Measurements from ENCODE around the gene SAP30BP. TPM values are rescaled to one million over a fixed set of nuclear protein-coding genes. Genes with fewer than 3 reads are reported as not detected.
A peak's percentile ranks its signal among the peaks of the same experiment; 100 is the strongest.

The SAP30BP gene
- total and polyA plus RNA-seq, 4 donors, result 43.3 to 127 (median 75.6) TPM

- H3K36me3 ChIP-seq (ENCODE audit: control insufficient read depth in 1 of 2, insufficient read depth in 2 of 2, low read length in 1 of 2), result no peaks in the 10 kb centered on the region
- intact Hi-C loops (cut with DNase I), result loop anchor here in 1 of 2 donors (5.0 kb wide), 1 partner anchor 75 kb away; no protein-coding TSS in a partner anchor
These were observed 84.7 kb downstream of the SAP30BP start for GRCh38 chr17:75751676-75752404.

GRCh38 chr17:75752405-75752709, 85.2 kb downstream of the SAP30BP start:
- ATAC-seq (ENCODE audit: low FRiP score) (no peak), DNase-seq (no peak)
- WGBS, 2 donors, result 91 to 92% methylated on average over 10 of the region's 10 CpGs
- intact Hi-C loops (cut with DNase I), result loop anchor here in 1 of 2 donors (5.0 kb wide), 1 partner anchor 75 kb away; no protein-coding TSS in a partner anchor
- no peak overlapping the region for H3K27ac ChIP-seq (ENCODE audit: low read depth in 1 of 2, low read length in 2 of 2)
- no peak overlapping the region for H3K4me3 ChIP-seq (ENCODE audit: low read length in 2 of 2)
- no peaks in the 10 kb centered on the region for H3K27me3 ChIP-seq (ENCODE audit: control insufficient read depth in 1 of 2, insufficient read depth in 2 of 2, low read length in 1 of 2)
- no peaks in the 10 kb centered on the region for H3K9me3 ChIP-seq (ENCODE audit: control insufficient read depth, low read length)
- H3K4me1 ChIP-seq (ENCODE audit: control insufficient read depth in 1 of 2, insufficient read depth in 2 of 2, low read length in 2 of 2), result no peaks in the 10 kb centered on the region
- no peaks in the 10 kb centered on the region for H3K36me3 ChIP-seq (ENCODE audit: control insufficient read depth in 1 of 2, insufficient read depth in 2 of 2, low read length in 1 of 2)

More at GRCh38 chr17:75751676-75752404, 84.7 kb downstream of the SAP30BP start:
- DNase-seq (peak; percentile 47 to 72), ATAC-seq (ENCODE audit: low FRiP score) (no peak)
- H3K9me3 ChIP-seq (ENCODE audit: control insufficient read depth, low read length), result no peaks in the 10 kb centered on the region
- WGBS, 2 donors, result 82 to 88% methylated on average over 24 of the region's 24 CpGs
- H3K4me3 ChIP-seq (ENCODE audit: low read length in 2 of 2), result no peak overlapping the region
- H3K27me3 ChIP-seq (ENCODE audit: control insufficient read depth in 1 of 2, insufficient read depth in 2 of 2, low read length in 1 of 2), result no peaks in the 10 kb centered on the region
- no peak overlapping the region for H3K27ac ChIP-seq (ENCODE audit: low read depth in 1 of 2, low read length in 2 of 2)
- H3K4me1 ChIP-seq (ENCODE audit: control insufficient read depth in 1 of 2, insufficient read depth in 2 of 2, low read length in 2 of 2), result no peaks in the 10 kb centered on the region

- ATAC-seq (ENCODE audit: low FRiP score), result no peak
- DNase-seq, result peak in 1 of 2 donors; percentile 77
- Histone ChIP-seq H3K27ac (ENCODE audit: low read depth in 1 of 2, low read length in 2 of 2) (no peak overlapping the region), H3K27me3 (ENCODE audit: control insufficient read depth in 1 of 2, insufficient read depth in 2 of 2, low read length in 1 of 2) (no peaks in the 10 kb centered on the region), H3K4me3 (ENCODE audit: low read length in 2 of 2) (no peak overlapping the region), H3K9me3 (ENCODE audit: control insufficient read depth, low read length) (no peaks in the 10 kb centered on the region), H3K4me1 (ENCODE audit: control insufficient read depth in 1 of 2, insufficient read depth in 2 of 2, low read length in 2 of 2) (no peaks in the 10 kb centered on the region), H3K36me3 (ENCODE audit: control insufficient read depth in 1 of 2, insufficient read depth in 2 of 2, low read length in 1 of 2) (no peaks in the 10 kb centered on the region)
- 71 to 72% methylated on average over 19 of the region's 19 CpGs for WGBS, 2 donors
- intact Hi-C loops (cut with DNase I), result loop anchor here in 1 of 2 donors (5.0 kb wide), 1 partner anchor 74 kb away; no protein-coding TSS in a partner anchor
These were observed 85.8 kb downstream of the SAP30BP start for GRCh38 chr17:75752802-75753513.

- Histone ChIP-seq H3K9me3 (ENCODE audit: control insufficient read depth, low read length) (no peaks in the 10 kb centered on the region), H3K27me3 (ENCODE audit: control insufficient read depth in 1 of 2, insufficient read depth in 2 of 2, low read length in 1 of 2) (no peaks in the 10 kb centered on the region), H3K27ac (ENCODE audit: low read depth in 1 of 2, low read length in 2 of 2) (no peak overlapping the region), H3K36me3 (ENCODE audit: control insufficient read depth in 1 of 2, insufficient read depth in 2 of 2, low read length in 1 of 2) (no peaks in the 10 kb centered on the region), H3K4me3 (ENCODE audit: low read length in 2 of 2) (peak overlapping the region in 1 of 2 donors; percentile 4), H3K4me1 (ENCODE audit: control insufficient read depth in 1 of 2, insufficient read depth in 2 of 2, low read length in 2 of 2) (no peaks in the 10 kb centered on the region)
- peak; percentile 62 for ATAC-seq (ENCODE audit: low FRiP score)
- intact Hi-C loops (cut with DNase I), result loop anchor here in 1 of 2 donors (5.0 kb wide), 1 partner anchor 74 kb away; no protein-coding TSS in a partner anchor
- WGBS, 2 donors, result 5% methylated on average over 47 to 76 of the region's 76 CpGs
- DNase-seq, result peak; percentile 83 to 91
These were observed 86.6 kb downstream of the SAP30BP start for GRCh38 chr17:75753514-75754377.

GRCh38 chr17:75754378-75755204, 87.5 kb downstream of the SAP30BP start:
- H3K4me1 ChIP-seq (ENCODE audit: control insufficient read depth in 1 of 2, insufficient read depth in 2 of 2, low read length in 2 of 2), result no peaks in the 10 kb centered on the region
- H3K27ac ChIP-seq (ENCODE audit: low read depth in 1 of 2, low read length in 2 of 2), result no peak overlapping the region
- no peaks in the 10 kb centered on the region for H3K27me3 ChIP-seq (ENCODE audit: control insufficient read depth in 1 of 2, insufficient read depth in 2 of 2, low read length in 1 of 2)
- intact Hi-C loops (cut with DNase I), result loop anchor here in 1 of 2 donors (5.0 kb wide), 1 partner anchor 73 kb away; no protein-coding TSS in a partner anchor
- H3K9me3 ChIP-seq (ENCODE audit: control insufficient read depth, low read length), result no peaks in the 10 kb centered on the region
- 78 to 82% methylated on average over 27 of the region's 27 CpGs for WGBS, 2 donors
- DNase-seq, result peak in 1 of 2 donors; percentile 75
- no peak for ATAC-seq (ENCODE audit: low FRiP score)
- no peak overlapping the region for H3K4me3 ChIP-seq (ENCODE audit: low read length in 2 of 2)
- no peaks in the 10 kb centered on the region for H3K36me3 ChIP-seq (ENCODE audit: control insufficient read depth in 1 of 2, insufficient read depth in 2 of 2, low read length in 1 of 2)

GRCh38 chr17:75755205-75755901, 88.2 kb downstream of the SAP30BP start:
- Histone ChIP-seq H3K4me3 (ENCODE audit: low read length in 2 of 2) (no peak overlapping the region), H3K9me3 (ENCODE audit: control insufficient read depth, low read length) (no peaks in the 10 kb centered on the region), H3K36me3 (ENCODE audit: control insufficient read depth in 1 of 2, insufficient read depth in 2 of 2, low read length in 1 of 2) (no peaks in the 10 kb centered on the region), H3K27me3 (ENCODE audit: control insufficient read depth in 1 of 2, insufficient read depth in 2 of 2, low read length in 1 of 2) (no peaks in the 10 kb centered on the region), H3K27ac (ENCODE audit: low read depth in 1 of 2, low read length in 2 of 2) (no peak overlapping the region), H3K4me1 (ENCODE audit: control insufficient read depth in 1 of 2, insufficient read depth in 2 of 2, low read length in 2 of 2) (no peaks in the 10 kb centered on the region)
- ATAC-seq (ENCODE audit: low FRiP score) (peak; percentile 5), DNase-seq (peak in 1 of 2 donors; percentile 74)
- intact Hi-C loops (cut with DNase I), result no loop called here
- WGBS, 2 donors, result 79 to 80% methylated on average over 20 of the region's 20 CpGs

- no peaks in the 10 kb centered on the region for H3K36me3 ChIP-seq (ENCODE audit: control insufficient read depth in 1 of 2, insufficient read depth in 2 of 2, low read length in 1 of 2)
These were observed 88.9 kb downstream of the SAP30BP start for GRCh38 chr17:75755990-75756389.

More at GRCh38 chr17:75755990-75756389, 88.9 kb downstream of the SAP30BP start:
- H3K4me3 ChIP-seq (ENCODE audit: low read length in 2 of 2), result no peak overlapping the region
- no peaks in the 10 kb centered on the region for H3K27me3 ChIP-seq (ENCODE audit: control insufficient read depth in 1 of 2, insufficient read depth in 2 of 2, low read length in 1 of 2)
- no peaks in the 10 kb centered on the region for H3K4me1 ChIP-seq (ENCODE audit: control insufficient read depth in 1 of 2, insufficient read depth in 2 of 2, low read length in 2 of 2)
- intact Hi-C loops (cut with DNase I), result no loop called here
- no peak overlapping the region for H3K27ac ChIP-seq (ENCODE audit: low read depth in 1 of 2, low read length in 2 of 2)
- ATAC-seq (ENCODE audit: low FRiP score) (no peak), DNase-seq (no peak)
- no peaks in the 10 kb centered on the region for H3K9me3 ChIP-seq (ENCODE audit: control insufficient read depth, low read length)
- WGBS, 2 donors, result 91 to 96% methylated on average over 2 of the region's 2 CpGs
